SU-DHL-6 (cell line): ENCODE results near the gene GPHN.

Experiments
- H2AFZ ChIP-seq: fragments of 200-600 bp; sonication (generic); 2 replicates; pipeline ENCODE4 v1.6.1; 2014; ENCODE audit warnings: low read depth, mild to moderate bottlenecking, moderate library complexity, mixed read lengths, antibody characterized with exemption, low read length; ENCODE audit not compliant: severe bottlenecking
- H3F3A ChIP-seq: fragments of 200-600 bp; shearing (Covaris generic); 2 replicates; pipeline ENCODE4 v1.6.0; 2016; ENCODE audit warnings: antibody characterized with exemption, mild to moderate bottlenecking; ENCODE audit not compliant: insufficient read depth
- H3K27ac ChIP-seq: fragments of 200-600 bp; sonication (generic); 2 replicates; pipeline ENCODE4 v1.5.1; 2016; ENCODE audit warnings: low read depth, mild to moderate bottlenecking, low read length, moderate library complexity, mixed read lengths
- H3K27me3 ChIP-seq: fragments of 200-600 bp; sonication (generic), shearing (Covaris generic); 2 replicates; pipeline ENCODE4 v1.6.0; 2014; ENCODE audit warnings: mild to moderate bottlenecking, low read length
- H3K36me3 ChIP-seq: fragments of 200-600 bp; sonication (generic); 2 replicates; pipeline ENCODE4 v1.6.1; 2014; ENCODE audit warnings: mild to moderate bottlenecking, low read length, mixed read lengths
- H3K4me2 ChIP-seq: fragments of 300-600, 200-600 bp; shearing (Covaris generic), sonication (generic); 2 replicates; pipeline ENCODE4 v1.6.0; 2014; ENCODE audit warnings: low read length, low read depth, mild to moderate bottlenecking; ENCODE audit not compliant: poor library complexity, severe bottlenecking
- H3K4me3 ChIP-seq: fragments of 200-600 bp; sonication (generic); 2 replicates; pipeline ENCODE4 v1.5.1; 2014; ENCODE audit warnings: antibody characterized with exemption, low read length, mild to moderate bottlenecking, mixed read lengths; ENCODE audit not compliant: insufficient read depth, poor library complexity, severe bottlenecking
- H3K79me2 ChIP-seq: fragments of 200-600 bp; sonication (generic); 2 replicates; pipeline ENCODE4 v1.6.1; 2014; ENCODE audit warnings: mild to moderate bottlenecking, low read length, moderate library complexity; ENCODE audit not compliant: insufficient read depth
- H3K9ac ChIP-seq: fragments of 200-600 bp; sonication (generic); 2 replicates; pipeline ENCODE4 v1.7.0; 2014; ENCODE audit warnings: mild to moderate bottlenecking, low read length
- H3K9me2 ChIP-seq: fragments of 200-600 bp; sonication (generic); replicated peaks from 2 replicates; pipeline ENCODE4 v1.6.1; 2014; ENCODE audit warnings: low read length; ENCODE audit not compliant: insufficient read depth
- H3K9me3 ChIP-seq: fragments of 200-600 bp; sonication (generic); 2 replicates; pipeline ENCODE4 v1.6.1; 2014; ENCODE audit warnings: low read length, mixed read lengths; ENCODE audit not compliant: insufficient read depth
- H4K20me1 ChIP-seq: fragments of 200-600 bp; sonication (generic); 2 replicates; pipeline ENCODE4 v1.6.1; 2014; ENCODE audit warnings: low read depth, mild to moderate bottlenecking, antibody characterized with exemption, low read length, moderate library complexity, mixed read lengths
- EZH2phosphoT487 ChIP-seq: fragments of 200-600 bp; sonication (generic), shearing (Covaris generic); conservative IDR thresholded peaks from 2 replicates; pipeline ENCODE4 v1.6.1; 2018; ENCODE audit warnings: mild to moderate bottlenecking, antibody characterized with exemption, low read length, moderate library complexity, mixed read lengths
- TF ChIP-seq, protein P1 (sequence below): fragments of 200-600 bp; sonication (generic); IDR thresholded peaks from one replicate; pipeline ENCODE4 v1.5.1; 2017; ENCODE audit warnings: antibody characterized with exemption, mild to moderate bottlenecking, low read length, moderate library complexity; ENCODE audit not compliant: insufficient read depth, poor library complexity, severe bottlenecking

GPHN gene

DNA sequence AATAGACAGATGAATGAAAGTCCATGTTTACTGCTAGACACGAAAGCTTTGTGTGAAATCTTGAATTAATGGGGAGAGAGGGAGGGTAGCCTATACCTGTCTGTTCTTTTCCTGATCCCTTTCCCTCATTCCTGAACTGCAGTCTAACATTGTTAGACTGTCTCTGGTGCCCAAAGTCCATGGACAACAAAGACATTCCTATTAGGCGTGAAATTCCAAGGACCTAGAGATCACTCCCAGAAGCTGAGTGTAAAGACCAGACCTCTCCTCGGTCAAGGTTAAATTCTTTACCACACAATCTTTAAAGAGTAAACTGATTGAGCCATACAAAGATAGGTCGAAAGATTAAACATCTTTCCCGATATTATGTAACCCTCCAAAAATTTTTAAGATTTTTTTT lies 410.6 kb downstream of the GPHN start:
- H3K27me3 ChIP-seq: no peaks in the 10 kb centered on the region
- no peak overlapping the region for H3K4me2 ChIP-seq
- no peaks in the 10 kb centered on the region for H4K20me1 ChIP-seq
- no peak overlapping the region for H3K9ac ChIP-seq
- TF ChIP-seq, protein P1, sequence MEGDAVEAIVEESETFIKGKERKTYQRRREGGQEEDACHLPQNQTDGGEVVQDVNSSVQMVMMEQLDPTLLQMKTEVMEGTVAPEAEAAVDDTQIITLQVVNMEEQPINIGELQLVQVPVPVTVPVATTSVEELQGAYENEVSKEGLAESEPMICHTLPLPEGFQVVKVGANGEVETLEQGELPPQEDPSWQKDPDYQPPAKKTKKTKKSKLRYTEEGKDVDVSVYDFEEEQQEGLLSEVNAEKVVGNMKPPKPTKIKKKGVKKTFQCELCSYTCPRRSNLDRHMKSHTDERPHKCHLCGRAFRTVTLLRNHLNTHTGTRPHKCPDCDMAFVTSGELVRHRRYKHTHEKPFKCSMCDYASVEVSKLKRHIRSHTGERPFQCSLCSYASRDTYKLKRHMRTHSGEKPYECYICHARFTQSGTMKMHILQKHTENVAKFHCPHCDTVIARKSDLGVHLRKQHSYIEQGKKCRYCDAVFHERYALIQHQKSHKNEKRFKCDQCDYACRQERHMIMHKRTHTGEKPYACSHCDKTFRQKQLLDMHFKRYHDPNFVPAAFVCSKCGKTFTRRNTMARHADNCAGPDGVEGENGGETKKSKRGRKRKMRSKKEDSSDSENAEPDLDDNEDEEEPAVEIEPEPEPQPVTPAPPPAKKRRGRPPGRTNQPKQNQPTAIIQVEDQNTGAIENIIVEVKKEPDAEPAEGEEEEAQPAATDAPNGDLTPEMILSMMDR: no peak
- no peak for TF ChIP-seq EZH2phosphoT487
- H3K9me3 ChIP-seq: no peaks in the 10 kb centered on the region
- no peaks in the 10 kb centered on the region for H3K9me2 ChIP-seq
- H3K36me3 ChIP-seq: no peaks in the 10 kb centered on the region
- no peaks in the 10 kb centered on the region for H3K79me2 ChIP-seq
- H3K27ac ChIP-seq: no peak overlapping the region
- no peak overlapping the region for H3K4me3 ChIP-seq
- no peak overlapping the region for H2AFZ ChIP-seq
- no peaks in the 10 kb centered on the region for H3F3A ChIP-seq

DNA sequence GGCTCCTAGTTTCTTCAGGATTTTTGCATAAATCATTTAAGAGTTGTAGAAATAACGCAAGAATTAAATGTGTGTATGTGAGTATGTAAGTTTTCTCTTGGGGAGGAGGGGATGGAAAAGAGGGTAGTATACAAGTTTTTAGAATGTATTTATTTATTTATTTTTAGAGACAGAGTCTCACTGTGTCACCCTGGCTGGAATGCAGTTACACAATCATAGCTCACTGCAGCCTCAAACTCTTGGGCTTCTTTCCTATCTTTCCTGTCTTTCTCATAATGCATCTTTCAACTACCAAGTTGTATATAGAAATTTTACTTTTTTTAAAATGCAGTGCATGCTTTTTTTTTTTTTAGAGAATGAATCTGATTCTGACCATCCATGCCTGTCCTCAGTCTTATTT lies 412.2 kb downstream of the GPHN start:
- H3K27me3 ChIP-seq: no peaks in the 10 kb centered on the region
- H3K4me2 ChIP-seq: no peak overlapping the region
- no peaks in the 10 kb centered on the region for H3K79me2 ChIP-seq
- H3K9me2 ChIP-seq: no peaks in the 10 kb centered on the region
- H3K9me3 ChIP-seq: no peaks in the 10 kb centered on the region
- H3F3A ChIP-seq: no peaks in the 10 kb centered on the region
- TF ChIP-seq EZH2phosphoT487: no peak
- TF ChIP-seq, protein P1: no peak
- H3K9ac ChIP-seq: no peak overlapping the region
- no peaks in the 10 kb centered on the region for H4K20me1 ChIP-seq
- no peak overlapping the region for H2AFZ ChIP-seq
- no peak overlapping the region for H3K4me3 ChIP-seq
- no peak overlapping the region for H3K27ac ChIP-seq
- no peaks in the 10 kb centered on the region for H3K36me3 ChIP-seq

DNA sequence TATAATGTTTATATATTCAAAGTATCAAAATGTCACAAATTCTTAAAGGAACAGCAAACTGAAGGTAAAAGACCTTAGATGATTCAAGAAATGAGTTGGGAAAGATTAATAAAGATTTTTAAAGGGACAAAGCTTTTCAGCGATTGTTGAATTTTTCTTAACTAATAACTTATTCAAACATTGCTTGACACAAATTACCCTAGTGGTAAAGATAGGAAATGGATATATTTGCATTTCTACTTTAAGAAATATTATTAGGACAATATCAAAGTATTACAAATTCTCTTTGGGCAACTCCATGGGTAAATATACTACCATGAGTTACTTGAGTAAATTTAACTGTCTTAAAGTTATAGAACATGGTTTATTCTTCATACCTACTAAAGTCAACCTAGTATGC lies 415.3 kb downstream of the GPHN start:
- Histone ChIP-seq H3K4me2 (no peak overlapping the region), H3K9me3 (no peaks in the 10 kb centered on the region), H3K36me3 (no peaks in the 10 kb centered on the region), H3K27ac (no peak overlapping the region), H3K9ac (no peak overlapping the region), H3K4me3 (no peak overlapping the region), H3K9me2 (no peaks in the 10 kb centered on the region), H3K27me3 (no peaks in the 10 kb centered on the region), H2AFZ (no peak overlapping the region), H4K20me1 (no peaks in the 10 kb centered on the region), H3F3A (no peaks in the 10 kb centered on the region), H3K79me2 (no peaks in the 10 kb centered on the region)
- TF ChIP-seq EZH2phosphoT487: no peak
- TF ChIP-seq, protein P1: no peak
